Tongue (tissue), 2 donors: ENCODE measurements around the gene MMAB. TPM values are rescaled to one million over a fixed set of nuclear protein-coding genes. Genes with fewer than 3 reads are reported as not detected.

Experiments used
- DNase-seq: peaks from one replicate; pipeline ENCODE4 v3.0.0-alpha.2; 2015
- total RNA-seq: library from RNA; depleted of rRNA; stranded (reverse); fragments of >200 nt; gene quantifications from one replicate; pipeline ENCODE4 v1.2.3, GENCODE V29; 2014

The MMAB gene
- 17.2 TPM for total RNA-seq

- peak; percentile 100 for DNase-seq
These were observed at the start of gene MMAB, which contains the start of gene MVK for GRCh38 chr12:109573029-109573913. TSS of gene MMAB (minus strand) at chr12:109573504. CDS start at chr12:109573480, 24 bp downstream. TSS of gene MVK (plus strand) at chr12:109573794. CDS start at chr12:109574823, 1,029 bp downstream.

- no peak for DNase-seq
These were observed 48.6 kb upstream of the MMAB start for GRCh38 chr12:109621901-109622364.

- DNase-seq = peak; percentile 53
These were observed 47.9 kb upstream of the MMAB start for GRCh38 chr12:109621211-109621694.

GRCh38 chr12:109619002-109619604, 45.8 kb upstream of the MMAB start:
- no peak for DNase-seq

GRCh38 chr12:109618082-109618481, 44.8 kb upstream of the MMAB start:
- DNase-seq = no peak

- no peak for DNase-seq
These were observed 44.2 kb upstream of the MMAB start for GRCh38 chr12:109617491-109617890.

GRCh38 chr12:109615556-109616229, 42.4 kb upstream of the MMAB start:
- no peak for DNase-seq

- DNase-seq = no peak
These were observed 40.5 kb upstream of the MMAB start for GRCh38 chr12:109613649-109614455.

GRCh38 chr12:109612975-109613502, 39.7 kb upstream of the MMAB start:
- no peak for DNase-seq

- DNase-seq = no peak
These were observed 38.7 kb upstream of the MMAB start for GRCh38 chr12:109612003-109612402.

- DNase-seq = no peak
These were observed 37.9 kb upstream of the MMAB start for GRCh38 chr12:109611223-109611622.

GRCh38 chr12:109610523-109610922, 37.2 kb upstream of the MMAB start:
- DNase-seq = no peak

GRCh38 chr12:109609342-109609741, 36.0 kb upstream of the MMAB start:
- peak; percentile 65 for DNase-seq

- DNase-seq = no peak
These were observed 35.5 kb upstream of the MMAB start for GRCh38 chr12:109608793-109609192.

GRCh38 chr12:109608270-109608669, 35.0 kb upstream of the MMAB start:
- DNase-seq = no peak

GRCh38 chr12:109607618-109608017, 34.3 kb upstream of the MMAB start:
- no peak for DNase-seq

- DNase-seq = peak; percentile 90
These were observed 33.2 kb upstream of the MMAB start for GRCh38 chr12:109606320-109607028.

GRCh38 chr12:109605599-109606228, 32.4 kb upstream of the MMAB start:
- no peak for DNase-seq

- DNase-seq = peak; percentile 71
These were observed 31.7 kb upstream of the MMAB start for GRCh38 chr12:109605016-109605415.

GRCh38 chr12:109604132-109604585, 30.9 kb upstream of the MMAB start:
- no peak for DNase-seq
